NCI-H82 (cell line): Measurements from ENCODE around the gene GPRASP3.
A peak's percentile ranks its signal among the peaks of the same experiment; 100 is the strongest.

Source experiments
- DNase-seq: peaks from one replicate; lab custom pipeline; 2025; lab: John Stamatoyannopoulos, UW

Gene GPRASP3

DNA sequence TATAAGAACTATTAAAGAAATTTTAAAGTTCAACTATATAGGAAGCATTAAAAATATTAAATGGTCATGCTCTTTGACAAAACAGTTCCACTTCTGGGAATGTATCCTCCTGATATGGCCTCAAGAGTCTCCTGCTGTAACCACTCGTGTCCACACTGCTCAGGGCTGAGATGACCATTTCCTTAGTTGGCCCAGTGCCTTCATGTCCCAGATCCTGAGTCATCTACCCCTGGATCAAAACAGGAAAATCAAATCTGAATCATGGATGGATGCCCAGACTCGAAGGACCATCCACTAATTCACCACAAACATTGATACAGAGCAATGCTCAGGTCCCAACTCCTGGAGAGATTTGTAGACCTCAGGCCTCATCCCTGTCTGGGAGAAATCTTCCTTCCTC lies 44.7 kb downstream of the GPRASP3 start:
- DNase-seq = no peak

GRCh38 chrX:102765809-102766208 lies 45.3 kb downstream of the GPRASP3 start:
- peak; percentile 54 for DNase-seq

- no peak for DNase-seq
Observed at GRCh38 chrX:102767287-102767686, 46.7 kb downstream of the GPRASP3 start.

DNA sequence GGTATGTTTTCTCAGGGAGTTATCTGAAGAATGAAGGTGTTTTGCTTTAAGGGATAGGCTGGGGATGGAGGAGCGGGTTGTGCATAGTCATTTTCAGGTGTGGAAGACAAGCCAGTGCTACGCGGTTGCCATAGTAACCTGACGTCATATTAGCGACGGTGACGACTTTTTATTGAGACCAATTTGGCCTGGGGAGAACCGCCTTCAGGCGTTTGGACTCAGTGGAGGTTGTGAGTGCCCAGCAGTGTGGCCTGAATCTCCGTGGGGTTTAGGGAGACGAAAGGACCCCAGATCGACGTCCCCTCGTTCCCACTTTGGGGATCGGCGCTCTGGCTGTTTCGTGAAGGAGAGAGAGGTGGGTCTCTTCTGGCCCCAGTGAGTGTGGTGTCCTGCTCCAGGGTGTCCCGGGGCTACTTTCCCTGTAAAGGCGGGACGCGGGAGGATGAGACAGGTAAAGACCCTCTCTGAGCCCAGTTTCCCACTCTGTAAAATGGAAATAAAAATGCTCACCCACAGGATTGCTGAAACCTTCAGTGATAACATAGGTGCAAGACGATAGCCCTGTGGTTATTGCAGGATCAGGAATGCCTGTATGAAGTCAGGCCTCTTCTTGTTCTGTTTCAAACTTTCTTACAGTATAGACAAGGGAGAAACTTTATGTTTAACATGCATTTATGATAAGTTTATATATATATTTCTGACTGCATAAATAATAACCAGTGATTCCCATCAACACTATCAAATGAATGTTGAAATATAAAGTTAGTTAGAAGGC lies 48.6 kb downstream of the GPRASP3 start:
- DNase-seq = peak; percentile 94
